Stimulated activated CD4-positive, alpha-beta T cell treated with anti-CD3 and anti-CD28 coated beads, Interleukin-4, amount 100 ng/mL, for 1 hour (primary cell): Measurements from ENCODE around the gene DUSP28.
"Not testable (repeated sequence)": the region's sequence is repeated elsewhere in the genome, so short reads cannot be mapped to it uniquely, and the experiment has no call there.

Experiments
- DNase-seq: peaks from one replicate; pipeline ENCODE4 v3.0.0-alpha.2; 2020

Gene DUSP28

DNA sequence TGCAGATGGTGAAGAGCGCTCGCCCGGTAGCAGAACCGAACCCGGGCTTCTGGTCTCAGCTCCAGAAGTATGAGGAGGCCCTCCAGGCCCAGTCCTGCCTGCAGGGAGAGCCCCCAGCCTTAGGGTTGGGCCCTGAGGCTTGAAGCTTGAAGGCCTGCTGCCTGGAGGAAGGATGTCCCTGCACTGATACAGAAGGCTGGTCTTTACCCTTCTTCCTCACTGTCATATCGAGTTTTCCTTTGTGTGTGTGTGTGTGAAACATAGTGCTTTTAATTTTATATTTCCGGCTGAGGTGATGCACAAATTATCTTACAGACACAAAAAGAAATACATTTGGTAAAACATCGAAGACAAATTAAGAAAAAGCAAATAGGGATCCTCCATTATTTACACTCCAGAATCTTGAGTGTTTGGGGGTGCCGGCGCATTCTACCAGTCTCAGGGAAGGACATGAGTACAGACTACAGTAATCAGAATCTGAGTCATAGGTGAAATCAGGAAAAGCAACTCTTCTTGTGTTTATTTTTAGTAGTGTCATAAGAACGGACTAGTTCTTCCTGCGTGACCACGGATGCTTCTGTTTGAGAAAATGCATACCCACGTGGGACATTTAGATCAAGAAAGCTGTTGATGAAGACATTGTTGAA is 1.3 kb downstream of the DUSP28 start:
- DNase-seq, result no peak

DNA sequence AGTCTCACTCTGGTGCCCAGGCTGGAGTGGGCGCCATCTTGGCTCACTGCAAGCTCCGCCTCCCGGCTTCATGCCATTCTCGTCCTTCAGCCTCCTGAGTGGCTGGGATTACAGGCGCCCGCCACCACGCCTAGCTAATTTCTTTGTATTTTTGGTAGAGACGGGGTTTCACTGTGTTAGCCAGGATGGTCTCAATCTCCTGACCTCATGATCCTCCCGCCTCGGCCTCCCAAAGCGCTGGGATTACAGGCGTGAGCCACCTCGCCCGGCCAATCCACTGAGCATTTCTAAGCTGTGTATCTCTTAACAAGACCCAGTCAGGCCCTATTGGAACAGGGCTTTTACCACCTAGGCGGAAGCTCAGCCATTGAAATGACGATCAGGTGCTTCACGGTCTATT is 3.1 kb downstream of the DUSP28 start:
- not testable (repeated sequence) for DNase-seq

GRCh38 chr2:240563951-240564560 is 3.9 kb downstream of the DUSP28 start:
- DNase-seq, result no peak

GRCh38 chr2:240564561-240565332 is 4.6 kb downstream of the DUSP28 start:
- DNase-seq, result no peak

GRCh38 chr2:240565333-240566202 is 5.4 kb downstream of the DUSP28 start:
- DNase-seq, result peak; percentile 84

DNA sequence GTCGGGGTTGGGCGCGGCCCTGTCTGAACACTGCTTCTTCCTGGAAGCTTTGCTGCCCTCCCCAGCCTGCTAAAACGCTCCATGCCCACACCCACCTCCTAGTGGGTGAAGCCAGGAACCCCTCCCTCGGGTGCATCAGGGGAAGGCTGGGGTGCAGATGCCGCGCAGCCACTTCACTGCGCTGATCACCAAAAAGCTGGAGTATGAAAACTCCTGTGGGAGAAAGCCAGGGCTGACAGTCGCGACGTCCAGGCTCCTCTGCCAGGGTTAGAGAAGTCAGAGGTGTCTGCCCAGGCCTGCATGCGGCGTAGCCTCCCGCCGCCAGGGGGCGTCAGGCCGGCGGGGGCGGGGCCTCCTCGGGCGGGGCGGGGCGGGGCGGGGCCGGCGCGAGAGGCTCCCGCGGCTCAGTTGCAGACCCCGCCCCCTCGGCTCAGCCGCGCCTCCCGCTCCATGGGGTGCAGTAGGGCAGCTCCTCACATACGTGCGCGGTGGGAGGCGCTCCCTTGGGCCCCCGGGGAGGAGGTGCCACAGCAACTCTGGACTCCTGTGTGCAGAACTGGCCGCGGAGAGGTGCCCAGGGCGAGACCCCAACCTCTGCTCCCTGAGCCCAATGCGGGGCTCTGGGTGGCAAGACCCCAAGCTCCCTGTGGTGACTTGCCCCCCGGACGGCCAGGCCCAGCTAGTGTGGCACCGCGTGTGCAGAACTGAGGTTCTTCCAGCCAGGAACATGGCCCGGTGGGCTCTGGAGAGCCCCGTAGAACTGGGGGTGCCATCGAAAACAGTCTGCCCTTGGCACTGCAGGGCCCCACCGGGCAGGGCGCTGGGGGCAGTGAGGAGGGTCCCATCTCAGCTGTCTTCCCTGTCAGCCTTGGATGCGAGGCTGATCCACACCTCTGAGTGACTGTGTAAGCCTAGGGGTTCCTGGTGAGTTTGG is 6.3 kb downstream of the DUSP28 start:
- peak; percentile 95 for DNase-seq

GRCh38 chr2:240567137-240567871 is 7.1 kb downstream of the DUSP28 start:
- DNase-seq, result no peak

- DNase-seq, result peak; percentile 60
Observed at GRCh38 chr2:240567872-240568677, 7.9 kb downstream of the DUSP28 start, which contains the start of gene RNPEPL1. RNPEPL1 (plus strand) TSS chr2:240568484; CDS start chr2:240568587, 103 bp downstream.

- peak; percentile 55 for DNase-seq
Observed at GRCh38 chr2:240568678-240569522, 8.7 kb downstream of the DUSP28 start.

GRCh38 chr2:240569523-240569997 is 9.4 kb downstream of the DUSP28 start:
- DNase-seq, result no peak

DNA sequence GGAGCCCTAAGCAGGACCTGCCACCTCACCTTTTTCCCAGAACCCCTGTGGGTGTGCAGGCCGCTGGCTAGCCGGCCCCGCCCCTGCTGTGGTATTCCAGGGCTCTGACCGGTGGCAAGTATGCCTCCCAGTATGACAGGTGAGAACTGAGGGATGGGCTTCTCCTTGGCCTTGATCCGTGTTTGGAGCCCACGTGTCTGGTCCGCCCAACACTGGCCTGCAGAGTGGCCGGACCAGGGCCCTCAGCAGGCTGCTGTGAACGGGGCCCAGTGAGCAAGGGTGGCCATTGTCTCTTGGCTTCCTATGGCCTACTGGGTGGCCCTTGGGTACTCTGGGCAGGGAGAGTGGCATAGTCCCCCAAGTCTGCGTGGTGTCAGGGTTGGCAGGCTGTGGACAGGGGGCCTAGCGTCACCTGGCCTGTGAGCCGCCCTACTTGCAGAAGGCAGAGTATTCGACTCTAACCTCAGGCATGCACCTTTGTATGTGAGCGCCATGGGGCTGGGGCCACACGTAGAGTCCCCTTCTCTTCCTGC is 9.9 kb downstream of the DUSP28 start:
- peak; percentile 1 for DNase-seq

DNA sequence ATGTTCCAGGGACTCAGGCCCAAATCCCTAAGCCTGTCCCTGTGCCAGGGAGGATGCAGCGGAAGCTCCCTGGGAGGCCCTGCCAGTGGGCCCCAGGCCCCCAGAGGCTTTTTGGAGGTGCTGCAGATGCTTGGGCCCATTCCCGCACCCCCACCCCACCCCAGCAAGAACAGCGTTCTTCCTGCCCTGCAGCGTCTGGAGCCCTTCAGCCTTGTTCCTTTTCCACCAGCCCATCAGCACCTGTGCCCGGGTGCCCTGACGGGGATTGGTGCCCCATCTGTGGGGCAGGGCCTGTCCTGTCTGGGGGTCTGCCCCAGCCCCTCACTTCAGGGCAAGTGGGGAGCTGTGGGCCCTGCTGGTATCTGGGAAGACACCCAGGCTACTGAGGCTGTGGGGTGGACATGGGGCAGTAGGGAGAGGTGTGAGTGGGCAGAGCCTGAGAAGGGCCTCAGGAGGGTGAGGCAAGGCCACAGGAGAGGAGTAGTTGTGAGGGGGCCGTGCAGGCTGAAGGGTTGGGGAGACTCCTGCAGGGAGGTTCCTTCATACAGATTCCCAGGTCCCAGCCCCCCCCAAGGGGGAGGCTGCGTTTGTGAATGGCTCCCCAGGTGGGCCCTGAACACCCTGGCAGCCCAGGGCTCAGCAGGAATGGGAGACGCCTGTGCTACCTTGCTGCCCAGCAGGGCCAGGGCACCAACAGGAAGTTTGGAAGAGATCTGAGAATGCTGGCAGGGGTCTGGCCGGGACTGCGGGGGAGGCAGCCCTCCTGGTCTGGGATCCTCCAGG is 10.6 kb downstream of the DUSP28 start:
- peak; percentile 2 for DNase-seq

DNA sequence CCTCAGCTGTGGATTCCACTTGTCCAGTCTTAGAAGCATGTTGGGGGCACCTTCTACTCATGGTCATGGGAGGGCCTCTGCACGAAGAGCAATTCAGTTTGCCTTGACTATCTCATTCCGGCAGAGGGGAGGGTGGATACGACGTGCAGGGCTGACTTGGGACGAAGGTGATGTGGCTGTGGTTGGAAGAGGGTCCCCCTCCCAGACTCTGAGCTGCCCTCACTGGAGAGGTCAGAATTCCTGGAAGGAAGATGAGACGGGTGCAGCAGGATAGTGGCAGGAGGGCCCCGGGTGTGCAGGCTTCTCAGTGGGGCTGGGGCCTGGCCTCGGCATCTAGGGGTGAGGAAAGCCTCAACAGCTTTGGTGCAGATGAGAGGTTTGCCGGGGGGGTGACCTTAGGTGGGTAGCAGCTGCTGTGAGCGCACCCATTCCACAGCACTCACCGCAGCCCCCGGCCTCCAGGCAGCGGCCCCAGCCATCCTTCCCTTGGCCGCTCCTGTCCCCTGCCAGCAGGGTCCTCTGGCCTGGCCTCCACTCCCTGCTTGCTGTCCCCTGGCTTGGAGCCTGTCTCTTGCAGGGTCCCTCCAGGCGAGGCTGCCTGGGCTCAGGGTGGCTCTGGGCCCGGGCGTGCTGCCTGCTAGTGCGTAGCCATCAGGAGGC is 11.3 kb downstream of the DUSP28 start:
- peak; percentile 1 for DNase-seq

- DNase-seq, result peak; percentile 1
Observed at GRCh38 chr2:240572141-240573031, 12.2 kb downstream of the DUSP28 start.

- no peak for DNase-seq
Observed at GRCh38 chr2:240573071-240573515, 12.9 kb downstream of the DUSP28 start.
